GM21360 (cell line): ENCODE data around the gene STH.

ENCODE experiments used
- ATAC-seq: cut with Tn5 transposase; IDR thresholded peaks from one replicate; pipeline ENCODE4 v1.9.1; 2021; ENCODE audit warnings: mild to moderate bottlenecking, moderate library complexity; ENCODE audit not compliant: unreplicated experiment

Gene STH

DNA sequence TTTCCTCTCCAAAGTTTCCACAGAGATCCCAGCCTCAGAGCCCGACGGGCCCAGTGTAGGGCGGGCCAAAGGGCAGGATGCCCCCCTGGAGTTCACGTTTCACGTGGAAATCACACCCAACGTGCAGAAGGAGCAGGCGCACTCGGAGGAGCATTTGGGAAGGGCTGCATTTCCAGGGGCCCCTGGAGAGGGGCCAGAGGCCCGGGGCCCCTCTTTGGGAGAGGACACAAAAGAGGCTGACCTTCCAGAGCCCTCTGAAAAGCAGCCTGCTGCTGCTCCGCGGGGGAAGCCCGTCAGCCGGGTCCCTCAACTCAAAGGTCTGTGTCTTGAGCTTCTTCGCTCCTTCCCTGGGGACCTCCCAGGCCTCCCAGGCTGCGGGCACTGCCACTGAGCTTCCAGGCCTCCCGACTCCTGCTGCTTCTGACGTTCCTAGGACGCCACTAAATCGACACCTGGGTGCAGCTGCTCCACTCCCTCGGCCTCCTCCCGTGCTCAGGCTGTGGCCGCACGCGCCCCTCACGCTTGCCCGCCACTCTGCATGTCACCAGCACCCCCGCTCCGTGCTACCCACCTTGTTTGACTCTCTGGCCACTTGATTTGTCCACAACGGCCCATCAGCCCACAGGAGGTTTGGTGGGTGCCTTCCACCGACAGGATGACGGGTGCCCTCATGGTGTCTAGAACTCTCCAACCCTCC lies 15.3 kb upstream of the STH start:
- no peak for ATAC-seq

DNA sequence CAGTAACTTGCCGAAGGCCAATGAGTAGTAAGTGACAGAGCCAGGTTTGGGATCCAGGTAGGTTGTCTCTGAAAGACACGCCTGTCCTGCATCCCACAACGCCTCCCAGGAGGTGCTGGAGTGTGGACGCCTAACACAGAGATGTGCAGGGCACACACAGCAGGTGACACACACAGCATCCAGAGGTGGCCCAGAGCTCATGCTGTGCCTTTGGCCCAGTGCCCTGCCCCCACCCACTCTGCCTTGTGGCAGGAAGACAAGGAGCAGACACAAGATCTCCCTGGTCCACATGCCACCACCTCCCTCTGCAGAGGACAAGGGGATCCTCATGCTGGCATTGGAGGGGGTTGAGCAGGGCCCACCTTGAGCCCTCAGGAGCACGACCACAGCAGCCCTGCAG lies 14.7 kb upstream of the STH start:
- no peak for ATAC-seq

DNA sequence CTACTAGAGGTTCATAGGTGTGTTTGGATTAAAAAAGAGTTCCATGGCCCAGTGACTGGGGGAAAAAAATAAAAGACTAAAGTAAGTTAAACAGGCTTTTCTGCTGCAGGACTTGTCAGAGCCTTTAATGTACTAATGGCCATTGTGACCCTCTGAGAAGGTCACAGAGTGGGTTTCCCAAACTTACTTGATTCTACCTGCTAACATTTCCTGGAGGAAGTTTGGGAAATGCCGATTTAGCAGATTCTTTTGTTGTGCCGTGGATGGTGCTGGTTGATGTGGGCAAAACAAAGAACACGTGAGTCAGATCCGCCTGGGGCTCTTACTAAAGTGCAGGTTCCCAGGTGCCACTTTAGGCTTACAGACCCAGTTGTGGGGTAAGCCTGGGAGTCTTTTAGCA lies 13.6 kb upstream of the STH start:
- ATAC-seq, result no peak

DNA sequence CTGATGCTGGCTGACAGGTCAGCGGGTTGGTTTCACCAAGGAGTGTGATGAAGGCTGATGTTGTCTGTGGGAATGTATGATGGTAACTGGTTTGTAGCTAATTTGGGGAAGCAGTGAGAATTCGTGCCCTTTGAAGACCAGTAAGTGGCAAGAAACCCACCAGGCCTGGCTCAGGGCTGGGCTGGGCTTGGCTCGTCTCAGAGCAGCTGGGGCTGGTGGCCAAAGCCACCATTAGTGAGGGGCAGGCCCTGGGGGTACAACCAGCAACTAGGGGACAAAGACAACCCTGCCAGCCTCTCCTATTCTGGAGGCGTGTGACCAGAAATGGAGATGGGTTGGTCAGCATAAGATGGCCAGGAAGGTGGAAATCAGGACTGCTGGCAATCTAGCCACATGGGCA lies 13.0 kb upstream of the STH start:
- ATAC-seq, result no peak

- no peak for ATAC-seq
Observed at GRCh38 chr17:45987706-45988105, 11.3 kb upstream of the STH start.

GRCh38 chr17:45989759-45990158 lies 9.3 kb upstream of the STH start:
- no peak for ATAC-seq

DNA sequence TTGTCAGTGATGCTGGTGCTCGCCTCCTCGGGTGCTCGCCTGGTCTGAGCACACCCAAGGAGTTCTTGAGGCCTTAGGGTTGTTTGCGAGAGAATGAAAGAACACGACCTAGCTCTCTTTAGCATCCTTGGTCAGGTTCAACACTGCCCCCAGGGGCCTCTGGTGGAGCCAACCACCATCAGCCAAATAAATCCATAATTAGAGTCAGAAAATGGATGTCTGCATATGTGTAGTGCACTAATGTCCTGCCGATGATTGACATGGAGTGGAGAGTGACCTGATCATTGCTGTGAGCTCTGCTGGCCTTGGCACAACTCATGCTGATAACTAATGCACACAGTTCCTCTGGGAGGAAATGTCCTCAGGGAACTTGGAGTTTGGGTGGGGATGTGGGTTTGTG lies 8.2 kb upstream of the STH start:
- no peak for ATAC-seq

GRCh38 chr17:45991341-45991740 lies 7.7 kb upstream of the STH start:
- ATAC-seq, result no peak

DNA sequence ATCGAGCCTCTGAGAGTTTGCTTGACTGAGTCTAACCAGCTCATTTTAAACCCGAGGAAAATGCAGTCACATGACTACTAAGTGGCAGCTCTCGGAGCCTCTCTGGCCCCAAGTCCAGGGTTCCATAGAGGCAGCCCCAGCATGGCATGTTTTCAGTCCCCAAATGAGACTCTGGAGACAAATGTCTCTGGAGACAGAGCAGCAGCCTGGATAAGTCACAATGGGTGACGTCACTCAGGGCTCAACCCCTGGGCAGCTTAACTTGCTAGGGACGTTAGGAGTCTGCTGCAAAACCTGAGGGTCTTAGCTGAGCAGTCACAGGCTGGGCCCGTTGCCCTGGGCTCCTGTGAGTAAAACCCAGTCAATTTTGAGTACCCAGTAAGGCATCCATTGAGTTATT lies 6.9 kb upstream of the STH start:
- no peak for ATAC-seq

DNA sequence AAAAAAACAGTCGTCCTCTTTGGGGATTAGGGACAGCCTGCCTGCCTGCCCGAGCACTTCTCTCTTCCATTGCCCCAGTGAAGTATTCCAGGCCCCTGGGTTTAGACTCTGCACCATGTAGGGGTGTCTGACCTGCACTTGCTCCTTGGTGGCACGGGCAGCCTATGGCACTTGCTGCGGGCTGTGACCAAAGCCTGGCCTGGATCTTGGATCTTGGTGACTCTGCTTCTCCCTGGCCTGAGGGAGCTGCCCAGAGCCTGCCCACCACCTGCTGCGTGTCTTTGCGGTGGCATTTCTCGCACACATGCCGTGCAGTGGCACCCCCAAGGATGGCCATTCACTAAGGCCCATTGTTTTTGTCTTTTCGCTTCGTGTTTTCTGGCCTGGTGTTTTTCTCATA lies 6.1 kb upstream of the STH start:
- no peak for ATAC-seq

DNA sequence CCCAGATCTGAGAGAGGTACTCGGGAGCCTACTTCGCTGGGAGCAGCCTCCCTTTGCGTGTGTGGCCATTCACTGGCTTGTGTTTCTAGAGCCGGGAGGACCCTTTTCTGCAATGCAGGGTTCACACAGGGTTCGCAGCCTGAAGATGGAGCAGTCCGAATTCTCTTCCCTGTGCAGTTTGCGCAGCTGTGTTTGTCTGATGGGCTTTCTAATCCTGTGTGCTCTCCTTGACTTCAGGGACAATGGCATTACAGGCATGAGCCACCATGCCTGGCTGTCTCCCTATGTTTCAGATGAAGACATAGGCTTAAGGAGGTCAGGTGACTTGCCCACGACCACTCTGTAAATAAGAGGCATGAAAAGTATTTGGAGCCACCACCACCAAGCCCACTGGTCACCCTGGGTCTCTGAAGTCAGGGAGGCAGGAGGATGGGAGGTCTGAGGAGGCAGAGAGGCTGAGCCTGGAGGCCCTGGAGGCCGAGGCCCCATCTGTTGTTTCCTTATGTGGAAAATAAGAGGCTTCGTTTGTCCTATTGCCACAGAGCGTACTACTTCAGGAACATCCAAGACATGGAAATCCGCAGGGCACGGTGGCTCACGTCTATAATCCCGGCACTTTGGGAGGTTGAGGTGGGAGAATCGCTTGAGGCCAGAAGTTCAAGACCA lies 5.0 kb upstream of the STH start:
- ATAC-seq, result no peak

GRCh38 chr17:45994987-45995386 lies 4.1 kb upstream of the STH start:
- ATAC-seq, result no peak

DNA sequence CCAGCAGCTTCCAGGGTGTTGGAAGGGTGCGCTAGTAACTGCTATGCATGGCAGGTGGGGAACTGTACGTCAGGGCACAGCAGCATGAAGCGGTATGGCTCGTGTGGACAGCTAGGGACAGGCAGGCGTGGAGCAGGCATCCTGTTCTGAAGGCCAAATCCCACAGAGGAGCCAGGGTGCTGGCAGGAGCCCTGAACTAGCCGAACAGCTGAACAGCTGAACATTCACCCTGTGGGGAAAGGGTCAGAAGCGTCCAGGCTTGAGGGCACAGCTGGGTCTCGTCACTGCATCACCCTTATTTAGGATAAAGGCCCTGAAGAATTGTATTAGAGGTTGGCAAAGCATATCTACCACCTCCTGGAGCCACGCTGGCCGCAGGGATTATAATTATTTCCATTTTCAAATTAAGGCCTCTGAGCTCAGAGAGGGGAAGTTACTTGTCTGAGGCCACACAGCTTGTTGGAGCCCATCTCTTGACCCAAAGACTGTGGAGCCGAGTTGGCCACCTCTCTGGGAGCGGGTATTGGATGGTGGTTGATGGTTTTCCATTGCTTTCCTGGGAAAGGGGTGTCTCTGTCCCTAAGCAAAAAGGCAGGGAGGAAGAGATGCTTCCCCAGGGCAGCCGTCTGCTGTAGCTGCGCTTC lies 3.3 kb upstream of the STH start:
- ATAC-seq, result no peak

- ATAC-seq, result no peak
Observed at GRCh38 chr17:45996282-45996937, 2.6 kb upstream of the STH start.

DNA sequence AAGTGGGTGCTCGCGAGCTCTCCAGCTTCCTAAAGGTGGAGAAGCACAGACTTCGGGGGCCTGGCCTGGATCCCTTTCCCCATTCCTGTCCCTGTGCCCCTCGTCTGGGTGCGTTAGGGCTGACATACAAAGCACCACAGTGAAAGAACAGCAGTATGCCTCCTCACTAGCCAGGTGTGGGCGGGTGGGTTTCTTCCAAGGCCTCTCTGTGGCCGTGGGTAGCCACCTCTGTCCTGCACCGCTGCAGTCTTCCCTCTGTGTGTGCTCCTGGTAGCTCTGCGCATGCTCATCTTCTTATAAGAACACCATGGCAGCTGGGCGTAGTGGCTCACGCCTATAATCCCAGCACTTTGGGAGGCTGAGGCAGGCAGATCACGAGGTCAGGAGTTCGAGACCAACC lies 1.9 kb upstream of the STH start:
- no peak for ATAC-seq

- no peak for ATAC-seq
Observed at GRCh38 chr17:45997624-45998023, 1.4 kb upstream of the STH start.

DNA sequence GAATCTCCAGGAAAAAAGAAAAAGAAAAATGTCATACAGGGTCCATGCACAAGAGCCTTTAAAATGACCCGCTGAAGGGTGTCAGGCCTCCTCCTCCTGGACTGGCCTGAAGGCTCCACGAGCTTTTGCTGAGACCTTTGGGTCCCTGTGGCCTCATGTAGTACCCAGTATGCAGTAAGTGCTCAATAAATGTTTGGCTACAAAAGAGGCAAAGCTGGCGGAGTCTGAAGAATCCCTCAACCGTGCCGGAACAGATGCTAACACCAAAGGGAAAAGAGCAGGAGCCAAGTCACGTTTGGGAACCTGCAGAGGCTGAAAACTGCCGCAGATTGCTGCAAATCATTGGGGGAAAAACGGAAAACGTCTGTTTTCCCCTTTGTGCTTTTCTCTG lies 845 bp downstream of the STH start:
- no peak for ATAC-seq

DNA sequence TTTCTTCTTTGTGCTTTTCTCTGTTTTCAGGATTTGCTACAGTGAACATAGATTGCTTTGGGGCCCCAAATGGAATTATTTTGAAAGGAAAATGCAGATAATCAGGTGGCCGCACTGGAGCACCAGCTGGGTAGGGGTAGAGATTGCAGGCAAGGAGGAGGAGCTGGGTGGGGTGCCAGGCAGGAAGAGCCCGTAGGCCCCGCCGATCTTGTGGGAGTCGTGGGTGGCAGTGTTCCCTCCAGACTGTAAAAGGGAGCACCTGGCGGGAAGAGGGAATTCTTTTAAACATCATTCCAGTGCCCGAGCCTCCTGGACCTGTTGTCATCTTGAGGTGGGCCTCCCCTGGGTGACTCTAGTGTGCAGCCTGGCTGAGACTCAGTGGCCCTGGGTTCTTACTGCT lies 1.2 kb downstream of the STH start:
- no peak for ATAC-seq

GRCh38 chr17:46000757-46001156 lies 1.7 kb downstream of the STH start:
- ATAC-seq, result no peak

DNA sequence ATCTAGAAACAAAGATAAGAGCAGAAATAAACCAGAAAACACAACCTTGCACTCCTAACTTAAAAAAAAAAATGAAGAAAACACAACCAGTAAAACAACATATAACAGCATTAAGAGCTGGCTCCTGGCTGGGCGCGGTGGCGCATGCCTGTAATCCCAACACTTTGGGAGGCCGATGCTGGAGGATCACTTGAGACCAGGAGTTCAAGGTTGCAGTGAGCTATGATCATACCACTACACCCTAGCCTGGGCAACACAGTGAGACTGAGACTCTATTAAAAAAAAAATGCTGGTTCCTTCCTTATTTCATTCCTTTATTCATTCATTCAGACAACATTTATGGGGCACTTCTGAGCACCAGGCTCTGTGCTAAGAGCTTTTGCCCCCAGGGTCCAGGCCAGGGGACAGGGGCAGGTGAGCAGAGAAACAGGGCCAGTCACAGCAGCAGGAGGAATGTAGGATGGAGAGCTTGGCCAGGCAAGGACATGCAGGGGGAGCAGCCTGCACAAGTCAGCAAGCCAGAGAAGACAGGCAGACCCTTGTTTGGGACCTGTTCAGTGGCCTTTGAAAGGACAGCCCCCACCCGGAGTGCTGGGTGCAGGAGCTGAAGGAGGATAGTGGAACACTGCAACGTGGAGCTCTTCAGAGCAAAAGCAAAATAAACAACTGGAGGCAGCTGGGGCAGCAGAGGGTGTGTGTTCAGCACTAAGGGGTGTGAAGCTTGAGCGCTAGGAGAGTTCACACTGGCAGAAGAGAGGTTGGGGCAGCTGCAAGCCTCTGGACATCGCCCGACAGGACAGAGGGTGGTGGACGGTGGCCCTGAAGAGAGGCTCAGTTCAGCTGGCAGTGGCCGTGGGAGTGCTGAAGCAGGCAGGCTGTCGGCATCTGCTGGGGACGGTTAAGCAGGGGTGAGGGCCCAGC lies 2.6 kb downstream of the STH start:
- no peak for ATAC-seq
